Stimulated activated CD8-positive, alpha-beta memory T cell treated with anti-CD3 and anti-CD28 coated beads, Interleukin-12 subunit alpha, Interleukin-12 subunit beta, amount 100 ng/mL, for 4 hours (primary cell): ENCODE measurements around the gene PCGF3.

ENCODE experiments used
- DNase-seq: peaks from one replicate; pipeline ENCODE4 v3.0.0-alpha.2; 2020; ENCODE audit warnings: low read depth

The PCGF3 gene

GRCh38 chr4:784401-785331 is 79.0 kb downstream of the PCGF3 start:
- no peak for DNase-seq

- DNase-seq = no peak
These were observed 79.9 kb downstream of the PCGF3 start for GRCh38 chr4:785332-786073.

- no peak for DNase-seq
These were observed 80.6 kb downstream of the PCGF3 start for GRCh38 chr4:786074-786741.

- DNase-seq = no peak
These were observed 81.2 kb downstream of the PCGF3 start for GRCh38 chr4:786861-787300.

GRCh38 chr4:787561-787981 is 81.9 kb downstream of the PCGF3 start:
- no peak for DNase-seq

GRCh38 chr4:788006-788635 is 82.5 kb downstream of the PCGF3 start:
- DNase-seq = no peak

- DNase-seq = no peak
These were observed 83.1 kb downstream of the PCGF3 start for GRCh38 chr4:788636-789297.

GRCh38 chr4:789571-790465 is 84.2 kb downstream of the PCGF3 start:
- no peak for DNase-seq

- DNase-seq = no peak
These were observed 84.8 kb downstream of the PCGF3 start for GRCh38 chr4:790466-790820.

GRCh38 chr4:791252-791897 is 85.7 kb downstream of the PCGF3 start:
- DNase-seq = no peak

GRCh38 chr4:791898-792625 is 86.4 kb downstream of the PCGF3 start:
- DNase-seq = no peak

- no peak for DNase-seq
These were observed 87.0 kb downstream of the PCGF3 start for GRCh38 chr4:792626-793092.

- no peak for DNase-seq
These were observed 87.6 kb downstream of the PCGF3 start for GRCh38 chr4:793093-793861.

GRCh38 chr4:793941-794621 is 88.4 kb downstream of the PCGF3 start:
- DNase-seq = no peak

GRCh38 chr4:794900-795725 is 89.5 kb downstream of the PCGF3 start:
- DNase-seq = no peak

GRCh38 chr4:795726-796119 is 90.1 kb downstream of the PCGF3 start:
- DNase-seq = no peak

- DNase-seq = no peak
These were observed 90.6 kb downstream of the PCGF3 start for GRCh38 chr4:796206-796605.
